Measurements from ENCODE around the gene C1orf216. TPM values are rescaled to one million over a fixed set of nuclear protein-coding genes. Genes with fewer than 3 reads are reported as not detected.
"Not testable (repeated sequence)": the region's sequence is repeated elsewhere in the genome, so short reads cannot be mapped to it uniquely, and the experiment has no call there.

Gene C1orf216
- total and polyA plus RNA-seq, 8 donors: 11.1 to 16.1 (median 13.9) TPM

GRCh38 chr1:35715568-35716002, 3.1 kb downstream of the C1orf216 start:
- Histone ChIP-seq H3K36me3 (peaks cover 0 to 26% of the 10 kb centered on the region in 2 donors), H3K27ac (no peak overlapping the region), H3K9me3 (no peaks in the 10 kb centered on the region), H3K27me3 (no peaks in the 10 kb centered on the region), H3K4me1 (peaks cover 13 to 40% of the 10 kb centered on the region in 2 donors), H3K4me3 (no peak overlapping the region)
- TF ChIP-seq CTCF (IDR thresholded peaks at IDR 0.05): peak; percentile 78 to 83
- DNase-seq (peak in 3 of 4 donors; percentile 60 to 89 (median 67)), ATAC-seq (peak; percentile 48)
- intact Hi-C loops (cut with DNase I): no loop called here

GRCh38 chr1:35714921-35715567, 3.6 kb downstream of the C1orf216 start:
- DNase-seq: no peak

DNA sequence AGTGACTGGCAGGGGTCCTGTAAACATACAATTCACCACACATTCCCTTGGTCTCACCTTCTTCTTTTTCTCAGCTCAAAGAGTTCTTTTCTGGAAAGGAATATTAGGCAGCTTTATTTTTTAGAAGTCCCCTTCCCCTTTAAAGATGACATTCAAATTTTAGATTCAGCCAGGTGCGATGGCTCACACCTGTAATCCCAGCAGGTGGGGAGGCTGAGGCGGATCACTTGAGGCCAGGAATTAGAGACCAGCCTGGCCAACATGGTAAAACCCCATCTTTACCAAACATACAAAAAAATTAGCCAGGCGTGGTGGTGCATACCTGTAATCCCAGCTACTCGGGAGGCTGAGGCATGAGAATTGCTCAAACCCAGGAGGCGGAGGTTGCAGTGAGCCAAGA, 7.6 kb downstream of the C1orf216 start:
- intact Hi-C loops (cut with DNase I); DNase-seq; H3K9me3 ChIP-seq; ATAC-seq; H3K27ac ChIP-seq; H3K4me3 ChIP-seq: not testable (repeated sequence)
- Histone ChIP-seq H3K27me3 (peaks cover 11 to 35% of the 10 kb centered on the region in 2 donors), H3K36me3 (peaks cover 0 to 26% of the 10 kb centered on the region in 2 donors), H3K4me1 (peaks cover 4 to 26% of the 10 kb centered on the region in 2 donors)

More at GRCh38 chr1:35714921-35715567, 3.6 kb downstream of the C1orf216 start:
- H3K27me3 ChIP-seq: no peaks in the 10 kb centered on the region
- no peak overlapping the region for H3K4me3 ChIP-seq
- no peak for TF ChIP-seq CTCF (IDR thresholded peaks at IDR 0.05)
- H3K9me3 ChIP-seq: no peaks in the 10 kb centered on the region
- H3K4me1 ChIP-seq: peaks cover 13 to 40% of the 10 kb centered on the region in 2 donors
- no peak for ATAC-seq
- peaks cover 0 to 26% of the 10 kb centered on the region in 2 donors for H3K36me3 ChIP-seq
- intact Hi-C loops (cut with DNase I): no loop called here
- no peak overlapping the region for H3K27ac ChIP-seq

GRCh38 chr1:35708952-35709351, 9.7 kb downstream of the C1orf216 start:
- no peak for DNase-seq
- ATAC-seq: no peak
- peaks cover 0 to 10% of the 10 kb centered on the region in 2 donors for H3K36me3 ChIP-seq
- peaks cover 11 to 49% of the 10 kb centered on the region in 2 donors for H3K27me3 ChIP-seq
- intact Hi-C loops (cut with DNase I): no loop called here
- H3K27ac ChIP-seq: no peak overlapping the region
- no peaks in the 10 kb centered on the region for H3K9me3 ChIP-seq
- H3K4me3 ChIP-seq: no peak overlapping the region
- peaks cover 0 to 14% of the 10 kb centered on the region in 2 donors for H3K4me1 ChIP-seq
- TF ChIP-seq CTCF (IDR thresholded peaks at IDR 0.05): no peak

DNA sequence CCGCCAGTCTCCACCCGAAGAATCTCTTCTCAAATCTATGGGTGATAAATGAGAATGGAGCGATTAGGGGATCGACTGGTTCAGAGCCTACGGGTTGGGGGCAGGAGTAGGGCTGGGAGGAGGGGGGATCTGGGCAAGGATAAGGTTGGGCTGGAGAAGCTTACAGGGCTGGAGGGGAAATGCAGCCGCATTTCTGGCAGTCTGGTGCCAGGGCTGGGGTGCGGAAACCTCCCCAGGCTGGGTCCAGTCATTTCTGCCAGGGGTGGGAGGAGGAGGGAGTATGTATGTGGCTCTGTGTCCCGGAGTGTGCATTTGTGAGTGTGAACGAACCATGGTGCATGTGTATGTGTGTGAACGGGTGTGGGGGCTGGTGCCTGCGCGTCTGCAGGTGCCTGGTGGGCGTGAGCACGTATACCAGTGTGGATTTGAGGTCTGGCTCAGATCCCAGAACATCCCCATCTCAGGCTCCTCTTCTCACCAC, 10.2 kb downstream of the C1orf216 start:
- DNase-seq (no peak), ATAC-seq (no peak)
- H3K27me3 ChIP-seq: peaks cover 11 to 54% of the 10 kb centered on the region in 2 donors

More for the DNA sequence above, 10.2 kb downstream of the C1orf216 start:
- Histone ChIP-seq H3K4me1 (peaks cover 0 to 14% of the 10 kb centered on the region in 2 donors), H3K4me3 (peak overlapping the region; percentile 33 to 42), H3K27ac (no peak overlapping the region), H3K36me3 (peaks cover 0 to 7% of the 10 kb centered on the region in 2 donors), H3K9me3 (no peaks in the 10 kb centered on the region)
- intact Hi-C loops (cut with DNase I): no loop called here
- no peak for TF ChIP-seq CTCF (IDR thresholded peaks at IDR 0.05)
